Measurements from ENCODE around the gene RMI1.
"Not testable (repeated sequence)": the region's sequence is repeated elsewhere in the genome, so short reads cannot be mapped to it uniquely, and the experiment has no call there.

The RMI1 gene

GRCh38 chr9:84024041-84024575, 43.5 kb downstream of the RMI1 start:
- DNase-seq: no peak

GRCh38 chr9:84027201-84027600, 46.6 kb downstream of the RMI1 start:
- no peak for DNase-seq

- DNase-seq: no peak
Observed at GRCh38 chr9:84031534-84031933, 50.9 kb downstream of the RMI1 start.

GRCh38 chr9:84041857-84042256, 61.3 kb downstream of the RMI1 start:
- not testable (repeated sequence) for DNase-seq

GRCh38 chr9:84045481-84046097, 65.0 kb downstream of the RMI1 start:
- DNase-seq: no peak

Measured in central memory CD4-positive, alpha-beta T cell (primary cell).